Fibroblast of lung (primary cell): ENCODE data around the gene PAFAH2. TPM values are rescaled to one million over a fixed set of nuclear protein-coding genes. Genes with fewer than 3 reads are reported as not detected.

ENCODE experiments used
- DNase-seq, 2 donors: peaks; one replicate each; pipeline versions ENCODE4 v3.0.0 to v3.0.0-alpha.2; 2010; ENCODE audit warnings: low read depth in 2 of 2
- H2AFZ ChIP-seq: 2 replicates; pipeline ENCODE4 v1.5.1; 2012; ENCODE audit warnings: low read length, control low read depth, inconsistent platforms
- H3K27ac ChIP-seq: 2 replicates; pipeline ENCODE4 v1.5.1; 2011; ENCODE audit warnings: low read length, control low read depth; ENCODE audit not compliant: insufficient read depth
- H3K27me3 ChIP-seq: 2 replicates; pipeline ENCODE4 v1.5.1; 2011; ENCODE audit warnings: mild to moderate bottlenecking, low read length; ENCODE audit not compliant: control insufficient read depth, insufficient read depth
- H3K36me3 ChIP-seq: 2 replicates; pipeline ENCODE4 v1.5.1; 2011; ENCODE audit warnings: low read length; ENCODE audit not compliant: control insufficient read depth, insufficient read depth
- H3K4me1 ChIP-seq: 2 replicates; pipeline ENCODE4 v1.5.1; 2011; ENCODE audit warnings: low read length; ENCODE audit not compliant: control insufficient read depth, insufficient read depth; ENCODE audit errors: extremely low read depth
- H3K4me2 ChIP-seq: 2 replicates; pipeline ENCODE4 v1.5.1; 2011; ENCODE audit warnings: low read length, control low read depth; ENCODE audit not compliant: insufficient read depth; ENCODE audit errors: extremely low read depth
- H3K4me3 ChIP-seq, 4 experiments: fragments of 200-600 bp in 1 of 4; sonication (generic) in 1 of 4; replicated peaks in 1 of 4; 2 replicates each; pipeline ENCODE4 v1.5.1; 2011 to 2016; ENCODE audit warnings: low read length in 4 of 4, low read depth in 3 of 4, mild to moderate bottlenecking in 3 of 4, control low read depth in 2 of 4, inconsistent platforms in 1 of 4, mixed read lengths in 1 of 4; ENCODE audit not compliant: insufficient read depth in 1 of 4; ENCODE audit errors: control extremely low read depth in 1 of 4
- H3K79me2 ChIP-seq: 2 replicates; pipeline ENCODE4 v1.5.1; 2012; ENCODE audit warnings: mild to moderate bottlenecking, low read length, inconsistent platforms; ENCODE audit not compliant: control insufficient read depth, insufficient read depth
- H3K9ac ChIP-seq: 2 replicates; pipeline ENCODE4 v1.5.1; 2011; ENCODE audit warnings: mild to moderate bottlenecking, low read length, control low read depth; ENCODE audit not compliant: insufficient read depth
- H3K9me3 ChIP-seq: 2 replicates; pipeline ENCODE4 v1.5.1; 2012; ENCODE audit warnings: low read depth, low read length; ENCODE audit not compliant: control insufficient read depth, insufficient read depth
- H4K20me1 ChIP-seq: 2 replicates; pipeline ENCODE4 v1.5.1; 2011; ENCODE audit warnings: low read length; ENCODE audit not compliant: control insufficient read depth, insufficient read depth; ENCODE audit errors: extremely low read depth
- EZH2 ChIP-seq: IDR thresholded peaks from 2 replicates; pipeline ENCODE4 v1.5.1; 2012; ENCODE audit warnings: low read length, control low read depth, mild to moderate bottlenecking; ENCODE audit errors: missing control alignments
- polyA plus RNA-seq, 2 donors: library from polyadenylated mRNA; depleted of rRNA in 1 of 2; stranded (reverse) in 1 of 2; unstranded in 1 of 2; fragments of >200 nt; gene quantifications; 2 replicates each; pipeline ENCODE4 v1.2.1, GENCODE V29; 2011 to 2012; ENCODE audit warnings: missing spikeins in 1 of 2
- total RNA-seq: library from RNA; depleted of rRNA; stranded (reverse); fragments of >200 nt; gene quantifications from 2 replicates; pipeline ENCODE4 v1.2.1, GENCODE V29; 2014
- TF ChIP-seq, protein P1 (sequence below), 2 donors: IDR thresholded peaks in 1 of 2; conservative IDR thresholded peaks in 1 of 2; 1 replicate in 1 of 2; 2 replicates in 1 of 2; pipeline ENCODE4 v1.5.1; 2011 to 2012; ENCODE audit warnings: low read length in 2 of 2, control low read depth in 1 of 2, inconsistent platforms in 1 of 2, low read depth in 1 of 2, mild to moderate bottlenecking in 1 of 2

The PAFAH2 gene
- total and polyA plus RNA-seq, 2 donors (not counting 1 experiment from before 2014, with no cell fraction given), result 8.3 to 11.7 TPM

GRCh38 chr1:25991937-25992688, 5.8 kb downstream of the PAFAH2 start:
- H3K36me3 ChIP-seq, result no peaks in the 10 kb centered on the region
- no peaks in the 10 kb centered on the region for H3K27me3 ChIP-seq
- no peaks in the 10 kb centered on the region for H4K20me1 ChIP-seq
- no peak overlapping the region for H3K9ac ChIP-seq
- no peak overlapping the region for H3K27ac ChIP-seq
- no peak overlapping the region for H3K4me2 ChIP-seq
- DNase-seq, result peak in 1 of 2 donors; percentile 61
- peaks cover 2% of the 10 kb centered on the region for H3K4me1 ChIP-seq
- TF ChIP-seq, protein P1, sequence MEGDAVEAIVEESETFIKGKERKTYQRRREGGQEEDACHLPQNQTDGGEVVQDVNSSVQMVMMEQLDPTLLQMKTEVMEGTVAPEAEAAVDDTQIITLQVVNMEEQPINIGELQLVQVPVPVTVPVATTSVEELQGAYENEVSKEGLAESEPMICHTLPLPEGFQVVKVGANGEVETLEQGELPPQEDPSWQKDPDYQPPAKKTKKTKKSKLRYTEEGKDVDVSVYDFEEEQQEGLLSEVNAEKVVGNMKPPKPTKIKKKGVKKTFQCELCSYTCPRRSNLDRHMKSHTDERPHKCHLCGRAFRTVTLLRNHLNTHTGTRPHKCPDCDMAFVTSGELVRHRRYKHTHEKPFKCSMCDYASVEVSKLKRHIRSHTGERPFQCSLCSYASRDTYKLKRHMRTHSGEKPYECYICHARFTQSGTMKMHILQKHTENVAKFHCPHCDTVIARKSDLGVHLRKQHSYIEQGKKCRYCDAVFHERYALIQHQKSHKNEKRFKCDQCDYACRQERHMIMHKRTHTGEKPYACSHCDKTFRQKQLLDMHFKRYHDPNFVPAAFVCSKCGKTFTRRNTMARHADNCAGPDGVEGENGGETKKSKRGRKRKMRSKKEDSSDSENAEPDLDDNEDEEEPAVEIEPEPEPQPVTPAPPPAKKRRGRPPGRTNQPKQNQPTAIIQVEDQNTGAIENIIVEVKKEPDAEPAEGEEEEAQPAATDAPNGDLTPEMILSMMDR (conservative IDR thresholded peaks at IDR 0.05 in 1 of 2, IDR thresholded peaks at IDR 0.05 in 1 of 2; ENCODE audit: low read depth in 1 of 2, low read length in 2 of 2), result no peak
- no peak for TF ChIP-seq EZH2
- no peak overlapping the region for H2AFZ ChIP-seq
- no peak overlapping the region for H3K4me3 ChIP-seq
- no peaks in the 10 kb centered on the region for H3K9me3 ChIP-seq
- no peaks in the 10 kb centered on the region for H3K79me2 ChIP-seq

- no peak overlapping the region for H3K27ac ChIP-seq
- H3K4me3 ChIP-seq, result no peak overlapping the region
- no peaks in the 10 kb centered on the region for H3K79me2 ChIP-seq
- no peaks in the 10 kb centered on the region for H3K4me1 ChIP-seq
- H2AFZ ChIP-seq, result no peak overlapping the region
- DNase-seq, result no peak
- H3K36me3 ChIP-seq, result no peaks in the 10 kb centered on the region
- H3K9ac ChIP-seq, result no peak overlapping the region
- no peak overlapping the region for H3K4me2 ChIP-seq
- H4K20me1 ChIP-seq, result no peaks in the 10 kb centered on the region
- H3K27me3 ChIP-seq, result no peaks in the 10 kb centered on the region
- no peak for TF ChIP-seq EZH2
- TF ChIP-seq, protein P1 (conservative IDR thresholded peaks at IDR 0.05 in 1 of 2, IDR thresholded peaks at IDR 0.05 in 1 of 2; ENCODE audit: low read depth in 1 of 2, low read length in 2 of 2), result no peak
- no peaks in the 10 kb centered on the region for H3K9me3 ChIP-seq
Observed at GRCh38 chr1:25990702-25991395, 7.0 kb downstream of the PAFAH2 start.

DNA sequence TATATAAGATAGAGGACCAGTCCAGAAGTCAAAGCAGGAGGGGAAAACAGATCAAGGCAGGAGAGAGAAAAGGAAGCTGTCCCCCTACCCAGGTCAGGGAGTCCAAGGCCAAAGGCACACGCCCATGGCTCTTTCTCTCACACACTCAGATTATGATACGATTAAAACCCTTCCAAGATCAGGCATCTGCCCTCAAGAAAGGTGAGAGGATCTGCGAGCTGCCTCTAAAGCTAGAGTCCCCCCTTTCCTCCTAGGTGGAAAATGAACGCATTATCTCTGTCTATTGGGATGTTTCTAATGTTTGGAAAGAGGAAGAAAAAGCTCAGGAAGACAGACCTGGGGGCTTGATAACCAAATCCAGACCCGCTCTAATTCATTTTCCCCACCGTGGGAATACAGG, 7.6 kb downstream of the PAFAH2 start:
- no peaks in the 10 kb centered on the region for H3K9me3 ChIP-seq
- H3K79me2 ChIP-seq, result no peaks in the 10 kb centered on the region
- H2AFZ ChIP-seq, result no peak overlapping the region
- H3K9ac ChIP-seq, result no peak overlapping the region
- no peak overlapping the region for H3K27ac ChIP-seq
- TF ChIP-seq, protein P1 (conservative IDR thresholded peaks at IDR 0.05 in 1 of 2, IDR thresholded peaks at IDR 0.05 in 1 of 2; ENCODE audit: low read depth in 1 of 2, low read length in 2 of 2), result no peak
- no peak for TF ChIP-seq EZH2
- no peak for DNase-seq
- H3K4me2 ChIP-seq, result no peak overlapping the region
- H3K36me3 ChIP-seq, result no peaks in the 10 kb centered on the region
- no peak overlapping the region for H3K4me3 ChIP-seq
- no peaks in the 10 kb centered on the region for H3K27me3 ChIP-seq
- H3K4me1 ChIP-seq, result no peaks in the 10 kb centered on the region
- no peaks in the 10 kb centered on the region for H4K20me1 ChIP-seq
